SK-N-SH (cell line): ENCODE measurements around the gene PALM3. TPM values are rescaled to one million over a fixed set of nuclear protein-coding genes. Genes with fewer than 3 reads are reported as not detected.

Experiments
- CTCF ChIA-PET: fragments of 300-600, 350-600 bp; formaldehyde crosslinking; extraction: SDS; loops from one replicate; lab custom pipeline; 2021; lab: Yijun Ruan, JAX
- POLR2A ChIA-PET: fragments of 350-600 bp; sonication (Branson Sonifier 250); formaldehyde crosslinking; extraction: SDS; loops from one replicate; lab custom pipeline; 2020; ENCODE audit warnings: antibody characterized with exemption, inconsistent platforms; lab: Yijun Ruan, JAX
- DNase-seq: peaks from one replicate; pipeline ENCODE4 v3.0.0; 2012
- H2AFZ ChIP-seq: fragments of 200-600 bp; sonication (generic); 2 replicates; pipeline ENCODE4 v1.8.1; 2016; ENCODE audit warnings: antibody characterized with exemption, mild to moderate bottlenecking, low read depth
- H3F3A ChIP-seq: fragments of 200-600 bp; sonication (generic); replicated peaks from 2 replicates; pipeline ENCODE3; 2016; ENCODE audit warnings: antibody characterized with exemption, mild to moderate bottlenecking; ENCODE audit not compliant: insufficient read depth
- H3K27ac ChIP-seq, 2 experiments: fragments of 200-500 bp in 1 of 2; fragments of 200-600 bp in 1 of 2; sonication (Bioruptor generic) in 1 of 2; sonication (generic), shearing (Covaris generic) in 1 of 2; 2 replicates each; pipeline versions ENCODE4 v1.5.1 to v1.6.1; 2014 to 2016; ENCODE audit warnings: low read depth in 2 of 2, inconsistent platforms in 1 of 2, low read length in 1 of 2, mild to moderate bottlenecking in 1 of 2, mixed read lengths in 1 of 2
- H3K27me3 ChIP-seq: fragments of 200-600 bp; sonication (generic), shearing (Covaris generic); 2 replicates; pipeline ENCODE4 v1.6.1; 2016; ENCODE audit warnings: mixed run types; ENCODE audit not compliant: insufficient read depth
- H3K36me3 ChIP-seq, 2 experiments: fragments of 200-500 bp in 1 of 2; fragments of 200-600 bp in 1 of 2; sonication (Bioruptor generic) in 1 of 2; sonication (generic) in 1 of 2; replicated peaks in 1 of 2; 2 replicates each; pipeline versions ENCODE3 to v1.5.1; 2014 to 2016; ENCODE audit warnings: low read length in 1 of 2, mild to moderate bottlenecking in 1 of 2; ENCODE audit not compliant: insufficient read depth in 2 of 2, control insufficient read depth in 1 of 2
- H3K4me1 ChIP-seq, 2 experiments: fragments of 200-500 bp in 1 of 2; fragments of 200-600 bp in 1 of 2; sonication (Bioruptor generic) in 1 of 2; sonication (generic), shearing (Covaris generic) in 1 of 2; 2 replicates each; pipeline versions ENCODE4 v1.5.1 to v1.6.1; 2014 to 2016; ENCODE audit warnings: low read depth in 1 of 2, low read length in 1 of 2, mixed run types in 1 of 2; ENCODE audit not compliant: insufficient read depth in 2 of 2, control insufficient read depth in 1 of 2
- H3K4me2 ChIP-seq: fragments of 200-600 bp; sonication (generic), shearing (Covaris generic); 2 replicates; pipeline ENCODE4 v1.6.1; 2017; ENCODE audit warnings: mixed run types
- H3K4me3 ChIP-seq, 2 experiments: fragments of 200-500 bp in 1 of 2; fragments of 200-600 bp in 1 of 2; sonication (Bioruptor generic) in 1 of 2; sonication (generic), shearing (Covaris generic) in 1 of 2; 2 replicates each; pipeline versions ENCODE4 v1.5.1 to v1.8.1; 2014 to 2016; ENCODE audit warnings: low read depth in 2 of 2, inconsistent platforms in 1 of 2, low read length in 1 of 2, mild to moderate bottlenecking in 1 of 2, mixed read lengths in 1 of 2, moderate library complexity in 1 of 2
- H3K79me2 ChIP-seq: fragments of 200-600 bp; sonication (generic); 2 replicates; pipeline ENCODE4 v1.8.1; 2017; ENCODE audit warnings: mild to moderate bottlenecking; ENCODE audit not compliant: insufficient read depth
- H3K9ac ChIP-seq: fragments of 200-600 bp; sonication (generic); 2 replicates; pipeline ENCODE4 v1.6.1; 2017; ENCODE audit warnings: mixed run types
- H3K9me2 ChIP-seq: fragments of 200-600 bp; sonication (generic); 2 replicates; pipeline ENCODE4 v1.6.1; 2017; ENCODE audit warnings: mixed run types
- H3K9me3 ChIP-seq: fragments of 200-600 bp; sonication (generic); 2 replicates; pipeline ENCODE4 v1.6.1; 2017; ENCODE audit warnings: mixed run types, mild to moderate bottlenecking, moderate library complexity
- H4K20me1 ChIP-seq: fragments of 200-600 bp; sonication (generic); 2 replicates; pipeline ENCODE4 v1.6.1; 2017; ENCODE audit warnings: mild to moderate bottlenecking, mixed run types; ENCODE audit not compliant: insufficient read depth
- FOXM1 ChIP-seq: IDR thresholded peaks from 2 replicates; pipeline ENCODE4 v1.4.0; 2012; ENCODE audit warnings: low read depth, mild to moderate bottlenecking
- MAX ChIP-seq: IDR thresholded peaks from 2 replicates; pipeline ENCODE4 v1.4.0; 2012; ENCODE audit warnings: low read depth
- PBX3 ChIP-seq: IDR thresholded peaks from 2 replicates; pipeline ENCODE4; 2012
- POLR2AphosphoS5 ChIP-seq: IDR thresholded peaks from 2 replicates; pipeline ENCODE4 v1.6.1; 2012; ENCODE audit warnings: low read depth, low read length
- RCOR1 ChIP-seq: fragments of 150-350 bp; IDR thresholded peaks from 2 replicates; pipeline ENCODE4 v1.6.1; 2017; ENCODE audit warnings: antibody characterized with exemption, low read length
- REST ChIP-seq: IDR thresholded peaks from 2 replicates; pipeline ENCODE4 v1.6.1; 2012; ENCODE audit warnings: mild to moderate bottlenecking, low read depth, low read length, moderate library complexity
- RFX5 ChIP-seq: IDR thresholded peaks from 2 replicates; pipeline ENCODE4 v1.6.1; 2012; ENCODE audit warnings: mild to moderate bottlenecking, improper control_type of control experiment, low read length
- RXRA ChIP-seq: IDR thresholded peaks from 2 replicates; pipeline ENCODE4 v1.4.0; 2012; ENCODE audit warnings: low read depth, mild to moderate bottlenecking, borderline replicate concordance
- USF1 ChIP-seq: IDR thresholded peaks from 2 replicates; pipeline ENCODE4 v1.4.0; 2012; ENCODE audit warnings: low read depth, borderline replicate concordance
- YY1 ChIP-seq: IDR thresholded peaks from 2 replicates; pipeline ENCODE4 v1.4.0; 2012; ENCODE audit warnings: low read depth, mild to moderate bottlenecking
- WGBS: methylation state at CpG from one replicate; pipeline ENCODE4 v1.1.6; 2017; ENCODE audit warnings: low lambda C conversion rate; 5-methylcytosine and 5-hydroxymethylcytosine counted together
- polyA plus RNA-seq, 3 experiments: library from polyadenylated mRNA; depleted of rRNA; stranded (reverse); fragments of >200 nt; gene quantifications; 2 replicates each; pipeline ENCODE4 v1.2.3, GENCODE V29; 2012

PALM3 gene
- polyA plus RNA-seq, 1 of the 3 experiments (the other 2 are of a cell fraction), result 5.5 TPM

GRCh38 chr19:14006085-14006765, 55.7 kb downstream of the PALM3 start, which contains the start of gene RFX1 (continued):
- peak; percentile 100 for TF ChIP-seq PBX3

GRCh38 chr19:14005349-14006084, 56.4 kb downstream of the PALM3 start:
- CTCF ChIA-PET, result interaction anchor here (0.9 to 1.5 kb wide), 5 partner anchors 10 to 123 kb away, joined by 3 to 5 read pairs (median 4); partner anchors contain the start of gene IL27RA
- WGBS, result 88% methylated on average over 5 of the region's 50 CpGs
- peak overlapping the region; percentile 100 for H3K9ac ChIP-seq
- H3K36me3 ChIP-seq, result no peaks in the 10 kb centered on the region
- TF ChIP-seq RFX5 (no peak), FOXM1 (no peak), RCOR1 (peak; percentile 92), POLR2AphosphoS5 (peak; percentile 21; the same call in 1 of the 2 replicates), YY1 (peak; percentile 71)
- TF ChIP-seq, all 33 proteins: peak for 3
- peak; percentile 93 for DNase-seq
- Histone ChIP-seq H2AFZ (peak overlapping the region; percentile 81; the same call in 1 of the 2 replicates), H3K79me2 (peaks cover 4% of the 10 kb centered on the region; the same call in 1 of the 2 replicates), H3K27ac (peak overlapping the region; percentile 86 to 94), H3K27me3 (no peaks in the 10 kb centered on the region), H3F3A (peaks cover 17% of the 10 kb centered on the region), H3K4me3 (peak overlapping the region; percentile 61 to 66), H3K4me2 (peak overlapping the region; percentile 82; the same call in 1 of the 2 replicates), H3K4me1 (peaks cover 0 to 7% of the 10 kb centered on the region in 2 experiments; a peak in 1 of 4 replicates), H4K20me1 (no peaks in the 10 kb centered on the region), H3K9me2 (no peaks in the 10 kb centered on the region), H3K9me3 (no peaks in the 10 kb centered on the region)
- POLR2A ChIA-PET, result interaction anchor here (0.6 to 1.6 kb wide), 5 partner anchors 12 to 68 kb away, joined by 3 to 5 read pairs (median 3); partner anchors contain the start of gene IL27RA

DNA sequence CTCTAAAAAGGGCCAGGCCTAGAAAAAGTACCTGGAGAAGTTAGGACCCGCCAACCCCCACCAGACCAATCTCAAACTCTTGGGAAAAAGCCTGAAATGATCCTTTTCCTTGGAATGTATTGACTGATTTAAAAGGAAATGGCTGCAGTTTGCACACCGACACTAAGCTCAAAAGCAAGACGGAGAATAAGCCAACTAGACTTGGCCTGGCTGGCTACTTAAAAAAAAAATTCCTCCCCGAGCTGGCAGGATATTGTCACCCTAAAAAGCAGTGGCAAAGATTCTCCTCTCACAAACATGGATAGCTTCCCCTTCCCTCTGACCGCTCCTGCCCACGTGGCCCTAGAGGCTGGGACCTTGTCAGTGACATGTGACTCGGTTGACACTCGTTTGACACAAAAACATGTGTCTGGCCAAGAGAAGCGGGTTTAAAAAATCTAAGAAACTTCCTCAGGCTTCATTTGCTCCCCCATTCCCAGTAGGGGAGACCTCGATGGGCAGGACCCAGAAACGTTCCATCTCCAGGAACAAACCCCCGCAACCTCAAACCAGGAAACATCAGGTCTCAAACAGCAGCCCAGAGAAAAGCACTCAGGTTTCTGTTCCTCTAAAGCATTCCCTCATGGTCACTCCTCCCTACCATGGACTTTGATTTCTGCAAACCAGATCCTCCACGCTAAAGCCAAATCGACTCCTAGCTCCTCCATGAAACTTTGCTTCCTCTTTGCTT, 57.1 kb downstream of the PALM3 start:
- no peaks in the 10 kb centered on the region for H3K9me2 ChIP-seq
- H2AFZ ChIP-seq, result no peak overlapping the region
- peaks cover 4% of the 10 kb centered on the region; the same call in 1 of the 2 replicates for H3K79me2 ChIP-seq
- H3K9ac ChIP-seq, result no peak overlapping the region
- DNase-seq, result no peak
- POLR2A ChIA-PET, result interaction anchor here (0.6 to 1.4 kb wide), 3 partner anchors 11 to 68 kb away, joined by 3 to 4 read pairs (median 3); no protein-coding TSS in a partner anchor
- peaks cover 0 to 7% of the 10 kb centered on the region in 2 experiments; a peak in 1 of 4 replicates for H3K4me1 ChIP-seq
- H3K4me3 ChIP-seq, result 0 out of 4 replicates have a peak overlapping the region, but pooled peaks of 1 of the 2 experiments have one; percentile 66
- H3K36me3 ChIP-seq, result peaks cover 0 to 6% of the 10 kb centered on the region in 2 experiments
- H3K27ac ChIP-seq, result peak overlapping the region in 1 of 2 experiments; percentile 94; a peak in 2 of 4 replicates
- no peaks in the 10 kb centered on the region for H4K20me1 ChIP-seq
- H3K9me3 ChIP-seq, result no peaks in the 10 kb centered on the region
- WGBS, result 93% methylated on average over 14 of the region's 14 CpGs
- no peaks in the 10 kb centered on the region for H3K27me3 ChIP-seq
- H3K4me2 ChIP-seq, result no peak overlapping the region; the same call in 1 of the 2 replicates
- no peak for TF ChIP-seq MAX
- no peak for TF ChIP-seq REST
- TF ChIP-seq RXRA, result no peak
- TF ChIP-seq USF1, result no peak
- peaks cover 17% of the 10 kb centered on the region for H3F3A ChIP-seq
- CTCF ChIA-PET, result interaction anchor here (0.9 to 1.5 kb wide), 5 partner anchors 9 to 122 kb away, joined by 3 to 5 read pairs (median 4); partner anchors contain the start of gene IL27RA
